Tongue (tissue), 2 donors: ENCODE measurements around the gene HYAL1. TPM values are rescaled to one million over a fixed set of nuclear protein-coding genes. Genes with fewer than 3 reads are reported as not detected.
A peak's percentile ranks its signal among the peaks of the same experiment; 100 is the strongest.
"Not testable (repeated sequence)": the region's sequence is repeated elsewhere in the genome, so short reads cannot be mapped to it uniquely, and the experiment has no call there.

ENCODE experiments used
- DNase-seq: peaks from one replicate; pipeline ENCODE4 v3.0.0-alpha.2; 2015
- total RNA-seq: library from RNA; depleted of rRNA; stranded (reverse); fragments of >200 nt; gene quantifications from one replicate; pipeline ENCODE4 v1.2.3, GENCODE V29; 2014

Gene HYAL1
- total RNA-seq, 1 donor from 2014 or later, result 1.2 TPM

DNA sequence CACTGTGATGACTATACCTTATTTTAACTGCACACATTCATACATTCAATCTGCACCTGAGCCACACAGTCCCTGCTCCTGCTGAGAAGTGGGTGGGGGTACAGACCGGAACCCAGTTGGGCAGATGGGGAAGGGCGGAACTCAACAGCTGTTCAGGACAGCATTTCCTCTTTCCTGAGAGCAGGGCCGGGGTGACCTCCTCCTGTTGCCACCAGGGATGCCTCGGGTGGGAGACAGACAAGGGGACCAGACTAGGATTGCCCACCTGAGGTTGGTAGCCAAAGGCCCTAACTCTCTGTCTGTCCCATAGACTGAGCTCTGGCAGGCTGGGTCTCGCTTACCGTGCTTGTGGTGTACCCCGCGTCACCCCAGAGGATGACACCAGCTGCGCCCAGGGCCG lies 15.2 kb upstream of the HYAL1 start:
- DNase-seq, result no peak

DNA sequence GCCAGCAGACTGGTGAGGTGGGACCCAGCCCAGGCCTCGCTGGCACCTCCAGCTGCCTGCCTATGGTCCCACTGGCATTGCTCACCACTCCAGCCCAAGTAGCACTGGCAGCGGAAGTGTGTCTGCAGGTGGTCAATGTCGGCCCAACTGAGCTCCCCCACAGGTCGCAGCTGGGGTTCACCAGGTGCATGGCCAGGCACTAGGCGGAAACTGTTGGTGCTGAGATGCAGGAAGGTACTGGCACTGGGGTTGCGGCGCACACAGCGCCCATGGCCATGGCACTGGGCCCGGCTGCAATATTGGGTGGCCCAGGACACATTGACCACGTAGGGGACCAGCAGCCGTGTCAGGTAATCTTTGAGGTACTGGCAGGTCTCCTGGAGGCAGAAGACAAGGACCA lies 14.8 kb upstream of the HYAL1 start:
- no peak for DNase-seq

DNA sequence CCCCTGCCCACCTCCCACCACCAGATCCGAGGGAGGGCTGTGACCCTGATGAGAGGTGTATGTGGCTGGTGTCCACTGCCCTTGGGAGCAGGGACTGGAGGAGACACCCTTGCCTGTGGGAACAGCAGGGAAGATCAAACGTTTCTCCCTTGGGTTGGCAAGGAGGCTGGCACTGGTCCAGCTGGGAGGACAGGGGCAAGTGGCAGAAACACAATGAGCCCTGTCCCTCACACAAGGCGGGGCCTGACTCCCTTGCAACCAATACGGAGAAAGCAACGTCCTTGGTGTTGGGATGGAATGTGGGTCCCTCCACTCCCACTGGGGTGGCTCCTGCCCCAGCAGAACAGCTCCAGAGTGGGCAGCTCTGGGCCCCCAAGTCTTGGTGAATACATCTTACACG lies 13.9 kb upstream of the HYAL1 start:
- DNase-seq, result no peak

DNA sequence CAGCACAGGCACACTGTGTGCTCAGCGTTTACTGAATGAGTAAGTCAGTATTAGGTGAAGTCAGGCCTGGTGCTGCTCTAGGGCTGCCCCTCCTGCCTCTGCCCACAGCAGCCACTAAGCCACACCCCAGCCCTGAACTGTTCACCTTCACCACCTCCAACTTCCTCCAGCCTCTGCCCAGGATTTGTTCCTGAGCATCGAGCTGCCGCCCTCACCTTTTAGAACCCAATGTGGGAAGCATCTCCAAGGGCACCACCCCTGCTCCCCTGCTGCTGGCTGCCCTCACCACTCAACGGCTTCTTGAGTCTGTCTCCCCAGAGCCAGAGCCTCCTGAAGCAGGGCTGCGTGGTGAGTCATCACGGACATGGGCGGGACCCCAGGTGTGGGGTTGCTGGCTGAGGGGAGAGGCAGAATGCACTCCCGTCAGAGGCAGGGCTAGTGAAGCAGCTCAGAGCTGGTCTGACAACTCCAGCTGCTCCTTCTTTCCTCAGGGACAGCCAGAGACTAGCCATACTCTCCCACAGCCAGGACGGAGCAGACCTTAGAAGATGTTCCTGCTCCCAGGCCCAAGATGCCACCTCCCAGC lies 13.4 kb upstream of the HYAL1 start:
- peak; percentile 54 for DNase-seq

DNA sequence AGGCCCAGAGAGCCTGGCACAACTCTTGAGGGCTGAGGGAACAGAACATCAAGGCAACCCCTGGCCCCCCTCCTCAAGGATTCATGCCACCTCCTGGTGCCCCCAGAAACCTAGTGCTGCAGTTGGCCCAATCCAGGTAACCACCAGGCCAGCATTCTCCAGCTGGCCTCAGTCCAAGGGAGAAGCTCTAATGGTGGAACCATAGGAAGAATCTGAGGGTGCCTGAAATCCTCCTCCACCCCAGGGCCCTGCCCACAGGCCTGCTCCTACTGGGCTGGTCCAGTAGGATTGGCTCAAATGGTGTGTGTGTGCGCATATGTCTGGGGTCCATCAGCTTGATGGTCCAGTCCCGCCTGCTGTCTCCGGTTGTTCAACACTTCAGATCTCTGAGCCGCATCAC lies 11.4 kb upstream of the HYAL1 start:
- DNase-seq, result no peak

DNA sequence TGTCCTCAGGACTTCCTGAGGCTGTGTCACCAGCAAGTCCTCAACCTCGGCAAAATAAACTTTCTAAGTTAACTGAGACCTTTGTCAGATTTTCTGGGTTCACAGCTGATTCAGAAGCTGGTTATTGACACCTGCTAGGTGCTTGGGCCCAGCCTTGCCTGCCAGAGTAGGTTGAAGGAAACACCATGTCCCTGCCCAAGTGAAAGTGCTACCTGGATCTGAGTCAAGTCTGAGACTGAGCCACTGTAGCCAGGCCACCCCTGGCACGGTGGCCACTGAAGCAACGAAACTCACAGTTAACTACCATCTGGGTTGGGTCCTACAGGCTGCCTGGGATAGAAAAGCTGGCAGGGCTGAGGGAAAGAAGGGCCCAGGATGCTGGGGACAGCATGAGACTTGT lies 11.0 kb upstream of the HYAL1 start:
- no peak for DNase-seq

DNA sequence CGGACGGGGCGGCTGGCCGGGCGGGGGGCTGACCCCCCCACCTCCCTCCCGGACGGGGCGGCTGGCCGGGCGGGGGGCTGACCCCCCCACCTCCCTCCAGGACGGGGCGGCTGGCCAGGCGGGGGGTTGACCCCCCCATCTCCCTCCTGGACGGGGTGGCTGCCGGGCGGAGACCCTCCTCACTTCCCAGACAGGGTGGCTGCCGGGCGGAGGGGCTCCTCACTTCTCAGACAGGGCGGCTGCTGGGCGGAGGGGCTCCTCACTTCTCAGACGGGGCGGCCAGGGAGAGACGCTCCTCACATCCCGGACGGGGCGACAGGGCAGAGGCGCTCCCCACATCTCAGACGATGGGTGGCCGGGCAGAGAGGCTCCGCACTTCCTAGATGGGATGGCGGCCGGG lies 8.7 kb upstream of the HYAL1 start:
- not testable (repeated sequence) for DNase-seq

DNA sequence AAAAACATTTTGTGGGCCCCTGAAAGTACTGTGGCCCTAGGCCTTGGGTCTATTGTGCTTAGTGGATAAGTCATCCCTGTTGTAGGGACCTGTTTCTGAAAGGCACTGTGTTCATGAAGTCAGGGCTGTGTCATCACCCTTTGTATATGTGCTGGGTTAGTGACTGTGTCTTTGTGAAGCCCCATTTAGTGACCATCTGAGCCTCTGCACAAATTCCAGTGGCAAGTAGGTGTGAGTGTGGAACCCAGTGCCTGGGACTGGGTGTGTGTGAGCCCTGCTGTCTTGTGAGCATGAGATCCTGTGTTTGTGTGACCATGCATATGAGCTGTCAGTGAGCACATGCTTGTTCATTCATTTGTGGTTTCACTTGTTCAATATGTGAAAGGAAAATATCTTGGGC lies 1.2 kb upstream of the HYAL1 start:
- no peak for DNase-seq

DNA sequence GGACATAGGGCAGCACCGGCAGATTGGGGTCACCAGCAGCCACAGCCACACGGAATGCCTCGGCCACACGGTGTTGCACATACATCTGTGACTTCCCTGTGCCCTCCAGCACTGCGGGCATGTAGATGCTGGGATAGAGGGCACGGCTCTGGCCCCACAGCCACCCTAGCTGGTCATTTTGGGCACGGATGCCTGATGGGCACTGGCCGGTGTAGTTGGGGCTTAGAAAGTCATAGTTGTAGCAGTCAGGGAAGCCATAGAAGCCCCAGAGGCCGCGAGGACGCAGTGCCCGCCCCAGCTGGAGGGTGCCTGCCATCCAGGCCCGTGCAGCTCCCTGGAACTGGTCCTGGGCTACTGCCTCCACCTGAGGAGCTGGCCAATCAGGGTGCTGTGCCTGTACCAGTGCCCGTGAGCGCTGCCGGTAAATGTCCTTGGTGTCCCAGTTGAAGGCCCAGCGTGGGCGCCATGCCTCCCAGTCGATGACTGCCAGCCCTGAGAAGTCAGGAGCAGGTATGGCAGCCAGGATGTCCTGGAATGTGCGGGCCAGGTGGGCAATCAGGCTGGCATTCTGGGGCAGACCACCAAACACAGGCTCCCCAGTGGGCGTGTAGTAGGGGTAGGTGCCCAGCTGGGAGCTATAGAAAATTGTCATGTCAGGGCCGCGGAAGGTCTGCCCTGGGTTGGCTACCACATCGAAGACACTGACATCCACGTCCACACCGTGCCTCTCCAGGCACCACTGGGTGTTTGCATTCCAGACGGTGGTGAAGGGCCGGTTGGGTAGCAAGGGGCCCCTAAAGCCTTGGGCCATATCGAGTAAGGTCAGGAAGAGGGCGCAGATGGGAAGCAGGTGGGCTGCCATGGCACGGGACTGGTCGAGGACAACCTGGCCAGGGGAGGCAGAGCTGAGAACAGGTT lies 1.0 kb downstream of the HYAL1 start:
- no peak for DNase-seq

DNA sequence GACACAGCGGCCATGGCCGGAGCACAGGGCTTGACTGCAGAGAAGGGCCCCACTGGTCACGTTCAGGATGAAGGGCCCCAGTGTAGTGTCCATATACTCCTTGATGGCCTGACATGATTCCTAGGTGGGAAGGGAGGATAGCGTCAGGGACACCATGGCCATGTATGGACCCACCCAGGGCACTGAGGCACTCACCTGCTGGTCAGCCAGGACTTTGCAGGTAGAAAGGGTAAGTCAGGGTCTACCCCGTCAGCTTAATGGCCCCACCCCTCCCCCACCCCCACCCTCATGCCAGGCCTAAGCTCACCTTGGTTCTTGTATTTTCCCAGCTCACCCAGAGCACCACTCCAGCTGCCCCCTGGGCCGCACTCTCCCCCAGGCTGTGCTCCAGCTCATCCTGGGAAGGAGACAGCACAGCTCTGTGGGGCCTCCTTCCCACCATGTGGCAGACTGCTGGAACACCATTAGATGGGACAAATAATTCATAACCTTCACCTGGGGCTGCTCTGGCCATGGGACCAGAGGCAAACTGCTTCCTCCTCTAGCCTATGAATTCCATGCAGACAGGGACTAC lies 2.6 kb downstream of the HYAL1 start:
- no peak for DNase-seq

DNA sequence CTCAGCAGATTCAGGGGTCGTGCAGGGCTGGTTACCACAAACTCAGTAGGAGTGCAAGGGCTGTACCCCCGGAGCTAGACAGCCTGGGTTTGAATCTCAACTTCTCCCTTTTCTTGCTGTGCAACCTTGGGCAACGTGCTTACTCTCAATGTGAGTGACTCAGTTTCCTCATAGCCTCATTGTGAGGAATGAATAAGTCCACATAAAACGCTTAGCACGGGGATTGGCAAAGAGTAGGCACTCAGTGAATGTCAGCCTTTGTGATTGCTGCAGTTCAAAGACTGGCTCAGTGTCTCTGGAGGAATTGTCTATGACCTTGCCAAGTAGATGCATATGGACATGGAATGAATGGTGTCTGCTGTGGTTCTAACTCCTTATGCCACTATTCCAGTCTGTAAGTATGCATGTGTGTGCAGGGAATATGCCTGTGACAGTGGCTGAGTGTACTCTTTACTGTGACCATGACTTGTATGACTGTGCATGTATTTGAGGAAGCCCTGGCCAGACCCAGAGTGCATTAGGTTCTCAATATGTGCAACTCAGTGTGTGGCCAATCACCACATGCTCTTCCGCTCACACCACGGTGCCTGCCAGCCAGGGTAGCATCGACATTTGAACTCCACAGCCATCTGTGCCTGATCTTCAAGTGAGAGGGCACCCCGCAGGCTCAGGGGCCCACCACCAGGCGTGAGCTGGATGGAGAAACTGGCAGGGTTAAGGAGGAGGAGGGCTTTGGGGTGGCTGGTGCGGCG lies 3.3 kb downstream of the HYAL1 start:
- DNase-seq, result peak; percentile 42

DNA sequence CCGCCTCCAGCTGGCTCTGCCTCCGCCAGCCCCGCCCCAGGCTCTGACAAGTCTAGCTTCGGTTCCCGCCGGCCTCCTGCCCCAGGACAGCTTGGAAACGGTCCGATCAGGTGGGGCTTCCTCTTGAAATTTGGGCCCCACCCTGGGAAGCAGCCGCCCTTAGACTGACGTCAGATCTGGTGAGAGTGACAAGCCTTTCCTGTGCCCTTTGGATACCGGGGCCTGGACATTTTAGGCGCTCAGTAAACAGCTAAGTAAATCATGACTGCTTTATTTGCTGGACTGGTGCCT lies 3.8 kb downstream of the HYAL1 start:
- no peak for DNase-seq

DNA sequence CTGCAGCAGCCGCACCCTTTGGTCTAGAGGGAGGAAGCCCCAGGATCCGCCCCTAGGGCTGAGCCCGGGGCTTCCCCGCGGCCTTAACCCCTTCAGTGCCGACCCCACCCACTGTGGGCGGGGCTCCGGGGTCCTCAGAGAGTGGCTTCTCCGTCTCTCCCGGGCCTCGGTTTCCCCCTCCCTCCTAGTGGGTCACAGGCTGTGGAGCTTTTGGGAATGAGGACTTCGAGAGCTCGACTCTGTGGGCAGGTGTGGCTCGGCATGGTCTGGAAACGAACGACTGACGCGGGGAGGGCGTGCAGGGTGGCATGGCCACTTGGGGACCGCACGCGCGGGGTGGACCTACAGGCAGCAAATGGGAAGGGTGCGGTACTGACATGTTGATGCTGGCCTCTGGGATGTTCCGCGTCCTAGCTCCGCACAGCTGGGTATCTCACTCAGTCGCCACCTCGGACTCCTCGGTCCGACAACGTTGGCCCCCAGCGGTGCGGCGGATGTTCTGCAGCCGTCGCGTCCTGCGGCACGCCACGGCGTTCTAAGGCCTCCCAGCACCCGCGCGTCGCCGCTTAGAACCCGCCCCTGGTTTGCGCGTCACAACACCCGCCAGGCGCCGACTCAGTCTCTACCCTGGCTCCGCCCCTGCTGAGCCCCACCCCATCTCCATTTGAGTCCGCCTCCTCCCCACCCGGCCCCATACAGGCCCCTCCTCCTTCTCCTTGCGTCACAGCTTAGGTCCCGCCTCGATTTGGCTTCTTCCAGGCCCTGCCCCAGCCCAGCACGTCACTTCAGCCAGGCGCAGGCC lies 4.3 kb downstream of the HYAL1 start, which contains the start of the genes HYAL3 and NAA80:
HYAL3 (minus strand) TSS at position 570 of the 802 bp plus-strand sequence. CDS start 3,803 bp downstream, outside the sequence.
NAA80 (minus strand) TSS at position 570 of the 802 bp plus-strand sequence. CDS start 1,942 bp downstream, outside the sequence.
- DNase-seq, result peak; percentile 100

DNA sequence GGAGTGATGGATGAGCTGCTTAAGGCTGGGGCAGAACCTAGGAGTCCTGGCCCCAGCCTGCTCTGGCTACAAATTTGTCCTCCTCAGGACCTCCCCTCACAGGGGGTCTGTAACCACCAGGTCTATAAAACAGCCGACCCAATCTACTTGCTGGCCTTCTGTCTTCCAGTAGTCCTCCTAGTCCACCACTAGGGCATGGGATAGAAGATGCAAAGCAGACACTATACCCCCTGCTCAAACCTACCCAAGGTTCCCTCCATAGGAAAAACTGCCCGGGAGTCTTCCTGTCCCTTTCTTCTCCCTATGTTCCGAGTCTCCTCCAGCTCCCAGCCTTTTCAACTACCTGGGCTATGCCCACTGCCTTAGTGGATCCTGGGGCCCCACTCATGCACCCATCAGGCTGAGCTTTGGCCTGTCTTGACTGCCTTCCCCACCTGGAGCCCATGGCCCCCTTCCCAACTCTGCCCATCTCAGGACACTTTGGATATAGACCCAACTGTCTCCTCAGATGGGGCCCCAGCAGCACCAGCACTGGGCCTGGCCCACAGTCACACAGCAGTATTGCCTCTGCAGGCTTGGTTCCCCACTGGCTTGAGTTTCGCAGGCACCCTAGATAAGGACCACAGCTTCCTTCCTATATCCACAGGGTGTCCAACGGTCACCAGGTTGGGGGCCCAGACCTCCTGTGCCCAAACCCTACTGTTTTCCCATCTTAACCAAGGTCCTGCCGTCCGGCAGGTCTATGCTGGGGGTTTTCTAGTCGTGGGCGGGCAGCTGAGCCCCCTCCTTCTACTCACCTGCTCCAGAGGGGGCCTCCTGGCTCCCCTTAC lies 5.3 kb downstream of the HYAL1 start:
- DNase-seq, result no peak

DNA sequence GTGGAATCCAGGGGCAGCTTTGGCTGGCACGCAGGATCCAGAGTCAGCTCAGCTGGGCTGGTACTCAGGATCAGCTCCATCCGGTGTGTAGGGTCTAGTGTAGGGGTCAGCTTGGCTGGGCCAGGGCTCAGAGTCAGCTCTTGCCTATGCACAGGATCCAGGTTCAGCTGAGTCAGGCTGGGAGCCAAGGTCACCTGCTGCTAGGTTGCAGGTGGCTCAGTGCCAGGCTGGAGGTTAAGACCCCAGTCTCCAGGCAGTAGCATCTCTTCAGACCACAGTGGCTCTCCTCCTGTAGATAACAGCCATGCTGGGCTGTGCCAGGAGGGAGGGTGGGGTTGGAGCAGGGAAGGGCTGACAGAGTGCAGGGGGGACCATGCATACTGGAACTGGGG lies 6.0 kb downstream of the HYAL1 start:
- DNase-seq, result no peak

DNA sequence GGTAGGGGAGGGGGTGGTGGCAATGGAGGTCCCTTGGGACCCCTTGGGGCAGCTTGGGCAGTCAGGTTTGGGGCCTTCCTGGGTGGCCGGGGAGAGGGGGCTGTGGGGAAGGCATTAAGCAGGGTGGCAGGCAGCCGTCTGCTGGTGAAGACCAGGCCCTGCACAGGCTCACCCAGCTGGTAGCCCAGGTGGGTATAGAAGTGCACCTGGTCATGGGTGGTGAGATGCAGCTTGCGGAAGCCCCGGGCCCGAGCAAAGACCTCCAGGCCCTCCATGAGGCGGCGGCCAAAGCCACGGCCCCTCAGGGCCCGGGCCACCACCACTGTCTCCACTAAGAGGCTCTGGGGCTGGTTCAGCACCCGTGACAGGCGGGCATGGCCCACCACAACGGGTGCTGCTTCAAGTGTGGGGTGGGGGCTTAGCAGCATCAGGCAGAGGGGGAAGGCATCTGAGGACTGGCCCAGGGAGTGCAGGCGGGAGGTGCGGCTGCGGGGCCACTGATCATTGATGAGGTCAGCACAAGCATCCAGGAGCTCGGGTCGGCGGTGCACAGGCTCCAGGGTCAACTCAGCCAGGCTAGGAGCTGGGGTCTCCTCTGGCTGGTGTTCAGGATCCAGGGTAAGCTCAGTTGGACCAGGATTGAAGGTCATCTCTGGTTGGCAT lies 6.5 kb downstream of the HYAL1 start:
- no peak for DNase-seq

DNA sequence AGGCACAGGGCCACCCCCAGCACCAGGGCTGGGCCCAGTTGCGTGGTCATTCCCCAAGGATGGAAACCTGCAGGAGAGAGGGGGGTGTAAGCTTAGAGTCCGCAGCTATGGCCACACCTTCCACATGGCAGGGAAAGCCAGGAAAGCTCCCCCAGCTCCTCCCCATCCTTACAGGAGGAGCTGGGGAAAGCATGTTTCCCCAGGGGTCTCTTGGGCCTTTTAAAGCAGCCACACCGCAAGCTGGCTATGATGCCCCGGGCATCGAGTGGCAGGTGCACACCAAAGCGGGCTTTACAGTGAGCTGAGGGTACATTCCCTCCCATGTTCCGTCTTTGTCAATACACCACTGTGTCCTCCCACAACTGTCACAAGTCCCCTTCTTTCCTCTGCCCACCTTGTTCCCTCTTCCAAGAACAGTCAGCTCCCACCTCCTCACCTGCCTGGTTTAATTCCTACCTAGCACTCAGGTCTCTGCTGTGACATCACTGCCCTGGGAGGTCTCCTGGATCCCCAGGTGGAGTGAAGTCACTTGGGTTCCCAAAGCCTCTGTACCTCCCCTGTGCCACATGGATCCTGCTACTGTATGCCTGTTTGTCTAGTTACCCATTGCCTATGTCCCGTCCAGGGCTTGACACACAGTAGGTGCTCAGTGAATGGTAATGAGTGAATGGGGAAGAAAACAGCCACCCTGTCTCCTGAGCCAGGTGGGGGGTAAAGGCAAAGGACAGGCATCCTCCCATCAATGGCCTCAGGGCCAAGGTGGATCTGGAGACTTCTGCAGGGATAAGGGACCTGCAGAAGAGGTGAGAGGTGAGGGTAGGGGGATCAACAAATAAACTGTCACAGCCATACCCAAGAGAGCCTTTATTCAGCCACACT lies 7.6 kb downstream of the HYAL1 start:
- no peak for DNase-seq

DNA sequence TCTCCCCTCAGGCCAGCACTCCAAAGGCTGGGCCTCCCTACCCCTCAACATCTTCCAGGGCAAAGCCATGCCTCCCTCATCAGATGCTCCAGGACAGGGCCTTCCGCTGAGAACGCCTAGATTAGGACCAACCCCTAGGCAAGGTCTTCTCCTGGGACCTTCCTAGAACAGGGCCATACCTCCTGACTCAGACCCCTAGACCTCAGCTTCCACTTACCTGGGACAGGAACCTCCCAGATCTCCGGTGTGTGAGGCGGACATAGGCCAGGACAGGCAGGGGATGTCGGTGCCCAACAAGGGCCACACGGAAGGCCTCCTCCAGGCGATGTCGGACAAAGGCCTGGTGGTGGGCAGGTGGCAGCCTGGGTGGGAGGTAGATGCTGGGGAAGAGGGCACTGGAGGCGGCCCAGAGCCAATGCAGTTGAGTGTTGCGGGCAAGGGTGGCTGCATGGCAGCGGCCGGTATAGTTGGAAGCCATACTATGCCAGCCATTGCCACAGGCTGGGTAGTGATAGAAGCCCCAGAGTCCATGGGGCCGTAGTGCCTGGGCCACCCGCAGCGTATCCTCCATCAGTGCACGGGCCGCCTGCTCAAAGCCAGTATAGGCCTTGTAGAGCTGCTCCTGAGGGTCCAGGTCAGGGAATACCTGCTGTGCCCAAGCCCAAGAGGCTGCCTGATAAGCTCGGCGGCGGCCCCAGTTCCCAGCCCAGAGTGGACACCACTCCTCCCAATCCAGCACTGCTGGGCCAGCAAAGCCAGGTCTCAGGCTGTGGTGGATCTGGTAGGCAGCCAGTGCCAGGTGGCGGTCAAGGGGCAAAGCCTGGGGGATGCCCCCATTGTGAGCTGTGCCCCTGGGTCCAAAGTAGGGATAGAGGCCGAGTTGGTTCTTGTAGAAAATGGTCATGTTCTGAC lies 8.6 kb downstream of the HYAL1 start:
- DNase-seq, result no peak
